Transverse colon (tissue), 4 donors: Measurements from ENCODE around the gene HEXD. TPM values are rescaled to one million over a fixed set of nuclear protein-coding genes. Genes with fewer than 3 reads are reported as not detected.
"Not testable (repeated sequence)": the region's sequence is repeated elsewhere in the genome, so short reads cannot be mapped to it uniquely, and the experiment has no call there.

Experiments
- DNase-seq: peaks from one replicate; pipeline ENCODE4 v3.0.0-alpha.2; 2019
- H3K27ac ChIP-seq, 4 donors: fragments of 200-600 bp; sonication (generic); 2 replicates each; pipeline ENCODE4 v1.5.1; 2016 to 2018; ENCODE audit warnings: inconsistent platforms in 4 of 4
- H3K27me3 ChIP-seq: fragments of 200-600 bp; sonication (generic); 2 replicates; pipeline ENCODE4 v1.5.1; 2017; ENCODE audit warnings: inconsistent platforms
- H3K36me3 ChIP-seq, 4 donors: fragments of 200-600 bp; sonication (generic); 2 replicates each; pipeline ENCODE4 v1.5.1; 2017 to 2019; ENCODE audit warnings: inconsistent platforms in 4 of 4
- H3K4me1 ChIP-seq, 4 donors: fragments of 200-600 bp; sonication (generic); 2 replicates each; pipeline ENCODE4 v1.5.1; 2017 to 2020; ENCODE audit warnings: inconsistent platforms in 4 of 4
- H3K4me3 ChIP-seq, 4 donors: fragments of 200-600 bp; sonication (generic); 1 replicate in 1 of 4; 2 replicates in 3 of 4; pipeline versions ENCODE4 v1.5.1 to v1.6.1; 2017 to 2019; ENCODE audit warnings: inconsistent platforms in 4 of 4
- H3K9me3 ChIP-seq, 2 donors: fragments of 200-600 bp; sonication (generic); 2 replicates each; pipeline ENCODE4 v1.5.1; 2017 to 2019; ENCODE audit warnings: inconsistent platforms in 2 of 2
- CTCF ChIP-seq, 5 experiments: fragments of 200-600 bp in 3 of 5; fragments of 450-650 bp in 2 of 5; sonication (generic) in 3 of 5; IDR thresholded peaks; 1 replicate in 2 of 5; 2 replicates in 3 of 5; pipeline ENCODE4 v1.5.1; 2016 to 2017; ENCODE audit warnings: antibody characterized with exemption in 5 of 5, inconsistent platforms in 3 of 5, mild to moderate bottlenecking in 2 of 5, moderate library complexity in 1 of 5
- EP300 ChIP-seq: sonication (generic); formaldehyde crosslinking; IDR thresholded peaks from one replicate; pipeline ENCODE4 v1.6.1; 2017; ENCODE audit warnings: antibody characterized with exemption, low read depth
- POLR2A ChIP-seq: fragments of 450-650 bp; IDR thresholded peaks from one replicate; pipeline ENCODE4 v1.6.1; 2016; ENCODE audit warnings: antibody characterized with exemption, mild to moderate bottlenecking, moderate library complexity
- POLR2AphosphoS5 ChIP-seq, 3 donors: sonication (generic); formaldehyde crosslinking; IDR thresholded peaks; one replicate each; pipeline ENCODE4 v1.6.1; 2016; ENCODE audit warnings: antibody characterized with exemption in 3 of 3
- WGBS, 2 donors: methylation state at CpG; one replicate each; pipeline ENCODE4 v1.1.5; 2018; ENCODE audit warnings: low coverage in 1 of 2; 5-methylcytosine and 5-hydroxymethylcytosine counted together
- in situ Hi-C, 4 donors: fragments of 200-750 bp; cut with MboI; loops; one replicate each; pipeline versions ENCODE4 v1.15.0 to v1.15.1; 2017; ENCODE audit warnings: low sequenced_read_pairs in 3 of 4, low pct_ligation_motif_present in 1 of 4, low pct_unique_long_range_greater_than_20kb in 1 of 4
- intact Hi-C: fragments of 100-400 bp; cut with DNase I; formaldehyde crosslinking; loops from one replicate; pipeline ENCODE4 v1.15.1; 2023; ENCODE audit warnings: low total_unique reads
- total RNA-seq, 4 donors: library from RNA; depleted of rRNA; stranded (reverse); fragments of >200 nt; gene quantifications; one replicate each; pipeline ENCODE4 v1.1.0, GENCODE V29; 2016

HEXD gene
- total RNA-seq, 4 donors from 2014 or later, result 45.5 to 258 (median 102) TPM

- Histone ChIP-seq H3K27ac (no peak overlapping the region), H3K27me3 (peaks cover 89% of the 10 kb centered on the region), H3K4me1 (peaks cover 9 to 33% (median 26%) of the 10 kb centered on the region in 4 donors), H3K9me3 (no peaks in the 10 kb centered on the region), H3K36me3 (no peaks in the 10 kb centered on the region), H3K4me3 (no peak overlapping the region)
- in situ Hi-C loops (no loop called here), intact Hi-C loops (loop anchor here (5.0 kb wide), 1 partner anchor 1452 kb away; no protein-coding TSS in a partner anchor)
- 44% methylated on average over 54 of the region's 79 CpGs; no CpG with 5 or more reads in 1 of the 2 donors for WGBS, 2 donors
- DNase-seq, result no peak
- no peak for TF ChIP-seq POLR2AphosphoS5 (IDR thresholded peaks at IDR 0.05)
- no peak for TF ChIP-seq POLR2A
- no peak for TF ChIP-seq CTCF (IDR thresholded peaks at IDR 0.05)
- no peak for TF ChIP-seq EP300
Observed at GRCh38 chr17:82374626-82375331, 43.4 kb upstream of the HEXD start.

- no peak for DNase-seq
- H3K9me3 ChIP-seq, result no peaks in the 10 kb centered on the region
- intact Hi-C loops (loop anchor here (5.0 kb wide), 1 partner anchor 1453 kb away; no protein-coding TSS in a partner anchor), in situ Hi-C loops (no loop called here)
- TF ChIP-seq POLR2A (no peak), CTCF (IDR thresholded peaks at IDR 0.05) (no peak), POLR2AphosphoS5 (IDR thresholded peaks at IDR 0.05) (no peak), EP300 (no peak)
- no peaks in the 10 kb centered on the region for H3K36me3 ChIP-seq
- peaks cover 89% of the 10 kb centered on the region for H3K27me3 ChIP-seq
- no peak overlapping the region for H3K4me3 ChIP-seq
- 71% methylated on average over 26 of the region's 46 CpGs; no CpG with 5 or more reads in 1 of the 2 donors for WGBS, 2 donors
- no peak overlapping the region for H3K27ac ChIP-seq
- H3K4me1 ChIP-seq, result peaks cover 9 to 26% (median 20%) of the 10 kb centered on the region in 4 donors
Observed at GRCh38 chr17:82375359-82376041, 42.6 kb upstream of the HEXD start.

GRCh38 chr17:82376042-82376730 is 42.0 kb upstream of the HEXD start:
- DNase-seq, result no peak
- peaks cover 82% of the 10 kb centered on the region for H3K27me3 ChIP-seq
- intact Hi-C loops (loop anchor here (5.0 kb wide), 1 partner anchor 1454 kb away; no protein-coding TSS in a partner anchor), in situ Hi-C loops (no loop called here)
- TF ChIP-seq EP300, result no peak
- TF ChIP-seq POLR2A, result no peak
- TF ChIP-seq POLR2AphosphoS5 (IDR thresholded peaks at IDR 0.05), result no peak
- TF ChIP-seq CTCF (IDR thresholded peaks at IDR 0.05), result no peak
- H3K27ac ChIP-seq, result no peak overlapping the region
- H3K4me1 ChIP-seq, result peaks cover 3 to 19% (median 13%) of the 10 kb centered on the region in 4 donors
- H3K9me3 ChIP-seq, result no peaks in the 10 kb centered on the region
- 20 to 64% methylated on average over 1 to 16 of the region's 16 CpGs for WGBS, 2 donors
- no peak overlapping the region for H3K4me3 ChIP-seq
- H3K36me3 ChIP-seq, result no peaks in the 10 kb centered on the region

- H3K4me1 ChIP-seq, H3K4me3 ChIP-seq, H3K9me3 ChIP-seq, DNase-seq, H3K36me3 ChIP-seq, H3K27ac ChIP-seq, in situ Hi-C loops: not testable (repeated sequence)
- WGBS, 2 donors, result 22 to 87% methylated on average over 3 of the region's 5 CpGs
- intact Hi-C loops, result loop anchor here (5.0 kb wide), 1 partner anchor 1455 kb away; no protein-coding TSS in a partner anchor
- H3K27me3 ChIP-seq, result peaks cover 73% of the 10 kb centered on the region
Observed at GRCh38 chr17:82377294-82377693, 40.9 kb upstream of the HEXD start.
